Tibial nerve (tissue), 4 donors: ENCODE data around the gene ZNF554. TPM values are rescaled to one million over a fixed set of nuclear protein-coding genes. Genes with fewer than 3 reads are reported as not detected.

Experiments used
- DNase-seq, 2 donors: peaks; one replicate each; pipeline ENCODE4 v3.0.0-alpha.2; 2019; ENCODE audit warnings: low spot score in 2 of 2
- H3K27ac ChIP-seq, 4 donors: fragments of 200-600 bp; sonication (generic) in 3 of 4; one replicate each; pipeline ENCODE4 v1.5.1; 2017 to 2019; ENCODE audit warnings: mild to moderate bottlenecking in 1 of 4
- H3K27me3 ChIP-seq, 2 donors: fragments of 200-600 bp; sonication (generic) in 1 of 2; one replicate each; pipeline versions ENCODE4 v1.5.1 to v1.6.0; 2017 to 2019
- H3K36me3 ChIP-seq, 3 donors: fragments of 200-600 bp; sonication (generic); one replicate each; pipeline ENCODE4 v1.5.1; 2018 to 2019
- H3K4me1 ChIP-seq, 4 donors: fragments of 200-600 bp; sonication (generic) in 3 of 4; one replicate each; pipeline ENCODE4 v1.5.1; 2017 to 2019
- H3K4me3 ChIP-seq, 4 donors: fragments of 200-600 bp; sonication (generic) in 3 of 4; one replicate each; pipeline ENCODE4 v1.5.1; 2017 to 2019; ENCODE audit warnings: mild to moderate bottlenecking in 1 of 4, moderate library complexity in 1 of 4
- H3K9me3 ChIP-seq, 4 donors: fragments of 200-600 bp; sonication (generic) in 3 of 4; one replicate each; pipeline ENCODE4 v1.5.1; 2017 to 2019
- EP300 ChIP-seq, 2 donors: sonication (generic); formaldehyde crosslinking; IDR thresholded peaks; one replicate each; pipeline ENCODE4 v1.6.1; 2017; ENCODE audit warnings: antibody characterized with exemption in 2 of 2, mild to moderate bottlenecking in 1 of 2
- POLR2A ChIP-seq, 2 donors: fragments of 450-650 bp; IDR thresholded peaks; one replicate each; pipeline ENCODE4 v1.6.1; 2017; ENCODE audit warnings: antibody characterized with exemption in 2 of 2, mild to moderate bottlenecking in 2 of 2, moderate library complexity in 2 of 2
- WGBS, 2 donors: methylation state at CpG; one replicate each; pipeline ENCODE4 v1.1.5; 2018; 5-methylcytosine and 5-hydroxymethylcytosine counted together
- total RNA-seq, 4 donors: library from RNA; depleted of rRNA; stranded (reverse); fragments of >200 nt; gene quantifications; one replicate each; pipeline ENCODE4 v1.1.0, GENCODE V29; 2016
- TF ChIP-seq, protein P1 (sequence below), 5 experiments: fragments of 200-600 bp in 3 of 5; fragments of 450-650 bp in 2 of 5; sonication (generic) in 3 of 5; IDR thresholded peaks; one replicate each; pipeline ENCODE4 v1.5.1; 2016 to 2019; ENCODE audit warnings: antibody characterized with exemption in 5 of 5, mild to moderate bottlenecking in 3 of 5, moderate library complexity in 2 of 5

The ZNF554 gene
- total RNA-seq, 4 donors from 2014 or later: 4.4 to 9.0 (median 6.7) TPM

- peaks cover 0 to 98% (median 0%) of the 10 kb centered on the region in 3 donors for H3K36me3 ChIP-seq
- 93 to 95% methylated on average over 41 of the region's 41 CpGs for WGBS, 2 donors
- no peaks in the 10 kb centered on the region for H3K9me3 ChIP-seq
- H3K27me3 ChIP-seq: no peaks in the 10 kb centered on the region
- no peak overlapping the region for H3K4me3 ChIP-seq
- no peak overlapping the region for H3K27ac ChIP-seq
- TF ChIP-seq EP300 (IDR thresholded peaks at IDR 0.05) (no peak), POLR2A (IDR thresholded peaks at IDR 0.05) (no peak)
- TF ChIP-seq, protein P1, sequence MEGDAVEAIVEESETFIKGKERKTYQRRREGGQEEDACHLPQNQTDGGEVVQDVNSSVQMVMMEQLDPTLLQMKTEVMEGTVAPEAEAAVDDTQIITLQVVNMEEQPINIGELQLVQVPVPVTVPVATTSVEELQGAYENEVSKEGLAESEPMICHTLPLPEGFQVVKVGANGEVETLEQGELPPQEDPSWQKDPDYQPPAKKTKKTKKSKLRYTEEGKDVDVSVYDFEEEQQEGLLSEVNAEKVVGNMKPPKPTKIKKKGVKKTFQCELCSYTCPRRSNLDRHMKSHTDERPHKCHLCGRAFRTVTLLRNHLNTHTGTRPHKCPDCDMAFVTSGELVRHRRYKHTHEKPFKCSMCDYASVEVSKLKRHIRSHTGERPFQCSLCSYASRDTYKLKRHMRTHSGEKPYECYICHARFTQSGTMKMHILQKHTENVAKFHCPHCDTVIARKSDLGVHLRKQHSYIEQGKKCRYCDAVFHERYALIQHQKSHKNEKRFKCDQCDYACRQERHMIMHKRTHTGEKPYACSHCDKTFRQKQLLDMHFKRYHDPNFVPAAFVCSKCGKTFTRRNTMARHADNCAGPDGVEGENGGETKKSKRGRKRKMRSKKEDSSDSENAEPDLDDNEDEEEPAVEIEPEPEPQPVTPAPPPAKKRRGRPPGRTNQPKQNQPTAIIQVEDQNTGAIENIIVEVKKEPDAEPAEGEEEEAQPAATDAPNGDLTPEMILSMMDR (IDR thresholded peaks at IDR 0.05): no peak
- no peaks in the 10 kb centered on the region for H3K4me1 ChIP-seq
- no peak for DNase-seq
Measured at GRCh38 chr19:2799273-2800020, 20.2 kb upstream of the ZNF554 start.

- no peak for DNase-seq
- TF ChIP-seq, protein P1 (IDR thresholded peaks at IDR 0.05): no peak
- TF ChIP-seq EP300 (IDR thresholded peaks at IDR 0.05) (no peak), POLR2A (IDR thresholded peaks at IDR 0.05) (no peak)
- H3K27me3 ChIP-seq: no peaks in the 10 kb centered on the region
- no peak overlapping the region for H3K27ac ChIP-seq
- peaks cover 0 to 98% (median 5%) of the 10 kb centered on the region in 3 donors for H3K36me3 ChIP-seq
- H3K4me3 ChIP-seq: no peak overlapping the region
- WGBS, 2 donors: 96 to 98% methylated on average over 11 to 22 of the region's 22 CpGs
- H3K9me3 ChIP-seq: no peaks in the 10 kb centered on the region
- H3K4me1 ChIP-seq: no peaks in the 10 kb centered on the region
Measured at GRCh38 chr19:2800506-2800905, 19.2 kb upstream of the ZNF554 start.

DNA sequence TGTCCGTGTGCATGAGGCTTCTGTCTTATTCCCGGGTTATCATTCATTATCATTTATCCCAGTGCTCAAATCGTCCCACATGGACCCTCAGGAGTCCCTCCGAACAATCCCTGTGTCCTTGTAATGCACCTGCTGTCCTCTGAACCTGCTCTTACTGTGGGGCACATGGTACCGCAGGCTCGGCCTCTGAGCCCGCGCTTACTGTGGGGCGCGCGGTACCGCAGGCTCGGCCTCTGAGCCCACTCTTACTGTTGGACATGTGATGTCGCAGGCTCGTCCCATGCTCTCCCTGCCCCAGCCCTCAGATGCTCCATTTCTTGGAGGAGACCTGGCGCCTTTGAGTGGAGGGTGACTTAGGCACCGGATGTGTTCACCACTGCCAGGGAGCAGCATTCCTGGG is 16.8 kb upstream of the ZNF554 start:
- TF ChIP-seq EP300 (IDR thresholded peaks at IDR 0.05) (no peak), POLR2A (IDR thresholded peaks at IDR 0.05) (no peak)
- TF ChIP-seq, protein P1 (IDR thresholded peaks at IDR 0.05): no peak

DNA sequence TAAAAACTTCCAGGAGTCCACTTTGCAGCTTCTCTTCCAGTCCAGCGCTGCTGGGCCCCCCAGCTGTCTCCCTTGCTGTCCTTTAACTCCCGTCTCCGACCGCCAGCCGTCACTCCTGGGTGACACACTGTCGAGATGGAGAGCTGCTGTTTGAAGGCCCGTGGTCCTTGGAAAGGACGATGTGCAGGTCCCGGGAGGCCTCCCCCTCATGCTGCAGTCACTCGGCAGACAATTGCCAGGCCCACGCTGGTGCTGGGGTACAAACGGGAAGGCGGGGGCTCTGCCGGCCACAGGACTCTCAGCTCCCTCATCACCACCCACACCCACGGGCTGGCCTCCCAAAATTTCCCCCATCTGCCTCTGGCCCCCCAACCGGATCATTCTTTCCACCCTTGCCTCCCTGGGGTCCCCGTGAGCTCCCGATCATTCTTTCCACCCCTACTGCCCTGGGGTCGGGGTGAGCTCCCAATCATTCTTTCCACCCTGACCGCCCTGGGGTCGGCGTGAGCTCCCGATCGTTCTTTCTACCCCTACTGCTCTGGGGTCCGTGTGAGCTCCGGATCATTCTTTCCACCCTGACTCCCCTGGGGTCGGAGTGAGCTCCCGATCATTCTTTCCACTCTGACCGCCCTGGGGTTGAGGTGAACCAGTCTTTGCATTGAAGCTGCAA is 16.0 kb upstream of the ZNF554 start:
- Histone ChIP-seq H3K27ac (no peak overlapping the region), H3K4me1 (no peaks in the 10 kb centered on the region), H3K9me3 (no peaks in the 10 kb centered on the region), H3K27me3 (no peaks in the 10 kb centered on the region), H3K4me3 (no peak overlapping the region), H3K36me3 (peaks cover 0 to 98% (median 5%) of the 10 kb centered on the region in 3 donors)
- no peak for DNase-seq
- TF ChIP-seq, protein P1 (IDR thresholded peaks at IDR 0.05): no peak
- no peak for TF ChIP-seq EP300 (IDR thresholded peaks at IDR 0.05)
- no peak for TF ChIP-seq POLR2A (IDR thresholded peaks at IDR 0.05)
- WGBS, 2 donors: 83 to 89% methylated on average over 29 of the region's 29 CpGs

More for the DNA sequence above, 16.8 kb upstream of the ZNF554 start:
- H3K4me1 ChIP-seq: no peaks in the 10 kb centered on the region
- H3K9me3 ChIP-seq: no peaks in the 10 kb centered on the region
- no peaks in the 10 kb centered on the region for H3K27me3 ChIP-seq
- H3K27ac ChIP-seq: no peak overlapping the region
- WGBS, 2 donors: 98% methylated on average over 17 of the region's 17 CpGs
- H3K4me3 ChIP-seq: no peak overlapping the region
- peaks cover 0 to 98% (median 5%) of the 10 kb centered on the region in 3 donors for H3K36me3 ChIP-seq
- DNase-seq: no peak
